H1 (cell line): ENCODE measurements around the gene XIRP1. TPM values are rescaled to one million over a fixed set of nuclear protein-coding genes. Genes with fewer than 3 reads are reported as not detected.

ENCODE experiments used
- CTCF ChIA-PET: fragments of 300-600 bp; sonication (Branson Sonifier 250); formaldehyde crosslinking; loops from one replicate; lab custom pipeline; 2021; ENCODE audit not compliant: partially characterized antibody; lab: Charles Lee
- POLR2A ChIA-PET: fragments of 300-600 bp; sonication (Branson Sonifier 250); formaldehyde crosslinking; loops from one replicate; lab custom pipeline; 2021; ENCODE audit warnings: inconsistent platforms; ENCODE audit not compliant: partially characterized antibody; lab: Charles Lee
- DNase-seq, 2 experiments: peaks; one replicate each; pipeline versions ENCODE4 v3.0.0 to v3.0.0-alpha.2; 2010 to 2022; ENCODE audit warnings: low spot score in 2 of 2, low read depth in 1 of 2, mixed read lengths in 1 of 2
- FAIRE-seq: peaks from 2 replicates; lab custom pipeline; 2011; peaks lifted over from hg19 to GRCh38; lab: Jason Lieb, UNC
- H2AFZ ChIP-seq: 2 replicates; pipeline ENCODE4 v1.8.1; 2012; ENCODE audit warnings: low read length, inconsistent platforms
- H2AK5ac ChIP-seq: 2 replicates; pipeline ENCODE4 v1.6.1; 2013; ENCODE audit warnings: low read depth, low read length
- H2BK120ac ChIP-seq: replicated peaks from 2 replicates; pipeline ENCODE3; 2013; ENCODE audit warnings: low read depth, low read length, inconsistent platforms
- H2BK12ac ChIP-seq: 2 replicates; pipeline ENCODE4 v1.6.1; 2013; ENCODE audit warnings: low read depth, low read length
- H2BK15ac ChIP-seq: 2 replicates; pipeline ENCODE4 v1.6.1; 2013; ENCODE audit warnings: low read length
- H2BK20ac ChIP-seq: 2 replicates; pipeline ENCODE4 v1.6.1; 2013; ENCODE audit warnings: low read length
- H2BK5ac ChIP-seq: 2 replicates; pipeline ENCODE4 v1.6.1; 2013; ENCODE audit warnings: low read depth, low read length
- H3K14ac ChIP-seq: 2 replicates; pipeline ENCODE4 v1.6.1; 2013; ENCODE audit warnings: inconsistent platforms; ENCODE audit not compliant: insufficient read length
- H3K18ac ChIP-seq: 2 replicates; pipeline ENCODE4 v1.6.1; 2013; ENCODE audit warnings: low read length; ENCODE audit errors: extremely low read depth
- H3K23ac ChIP-seq: 2 replicates; pipeline ENCODE4 v1.6.1; 2013; ENCODE audit warnings: inconsistent platforms; ENCODE audit not compliant: insufficient read length
- H3K23me2 ChIP-seq: 2 replicates; pipeline ENCODE4 v1.6.1; 2013; ENCODE audit warnings: low read depth, low read length
- H3K27ac ChIP-seq: 2 replicates; pipeline ENCODE4 v1.6.1; 2011; ENCODE audit warnings: low read depth, low read length, inconsistent platforms
- H3K27me3 ChIP-seq, 4 experiments: replicated peaks in 1 of 4; 1 replicate in 1 of 4; 2 replicates in 3 of 4; pipeline versions ENCODE4 v1.6.1 to v1.8.1; 2011 to 2013; ENCODE audit warnings: low read length in 3 of 4, mild to moderate bottlenecking in 3 of 4, inconsistent platforms in 2 of 4, mixed read lengths in 2 of 4, moderate library complexity in 1 of 4; ENCODE audit not compliant: control insufficient read depth in 3 of 4, insufficient read depth in 3 of 4; ENCODE audit errors: extremely low read depth in 1 of 4
- H3K36me3 ChIP-seq, 4 experiments: 2 replicates each; pipeline versions ENCODE4 v1.6.1 to v1.8.1; 2011 to 2013; ENCODE audit warnings: mild to moderate bottlenecking in 4 of 4, low read length in 3 of 4, moderate library complexity in 2 of 4, control low read depth in 1 of 4, inconsistent platforms in 1 of 4; ENCODE audit not compliant: insufficient read depth in 4 of 4, control insufficient read depth in 2 of 4
- H3K4ac ChIP-seq: replicated peaks from 2 replicates; pipeline ENCODE3; 2013; ENCODE audit warnings: low read length, low read depth, mixed read lengths, inconsistent platforms; ENCODE audit not compliant: insufficient read length
- H3K4me1 ChIP-seq, 4 experiments: replicated peaks in 1 of 4; 1 replicate in 1 of 4; 2 replicates in 3 of 4; pipeline versions ENCODE4 v1.6.1 to v1.8.1; 2011 to 2013; ENCODE audit warnings: low read length in 3 of 4, inconsistent platforms in 2 of 4, mixed read lengths in 1 of 4; ENCODE audit not compliant: insufficient read depth in 4 of 4, control insufficient read depth in 3 of 4
- H3K4me2 ChIP-seq, 2 experiments: 2 replicates each; pipeline versions ENCODE4 v1.6.1 to v1.8.1; 2011 to 2013; ENCODE audit warnings: low read depth in 2 of 2, low read length in 2 of 2, control low read depth in 1 of 2, inconsistent platforms in 1 of 2, mild to moderate bottlenecking in 1 of 2; ENCODE audit not compliant: insufficient read depth in 1 of 2
- H3K4me3 ChIP-seq, 4 experiments: fragments of 200-600, 300-600 bp in 1 of 4; sonication (generic), shearing (Covaris generic), sonication (Bioruptor Twin) in 1 of 4; 2 replicates each; pipeline versions ENCODE4 v1.5.1 to v1.8.1; 2011 to 2016; ENCODE audit warnings: low read length in 4 of 4, low read depth in 3 of 4, control low read depth in 2 of 4, inconsistent platforms in 2 of 4, mild to moderate bottlenecking in 2 of 4, mixed read lengths in 1 of 4, moderate library complexity in 1 of 4; ENCODE audit not compliant: insufficient read depth in 2 of 4; ENCODE audit errors: extremely low read depth in 1 of 4
- H3K56ac ChIP-seq: replicated peaks from 2 replicates; pipeline ENCODE3; 2013; ENCODE audit warnings: low read depth, mild to moderate bottlenecking, mixed read lengths, low read length, inconsistent platforms; ENCODE audit not compliant: insufficient read length
- H3K79me1 ChIP-seq: 2 replicates; pipeline ENCODE4 v1.6.1; 2013; ENCODE audit warnings: low read depth, low read length, control low read depth
- H3K79me2 ChIP-seq, 2 experiments: 2 replicates each; pipeline versions ENCODE4 v1.6.1 to v1.8.1; 2012 to 2013; ENCODE audit warnings: low read length in 2 of 2, mild to moderate bottlenecking in 2 of 2, inconsistent platforms in 1 of 2; ENCODE audit not compliant: insufficient read depth in 2 of 2, control insufficient read depth in 1 of 2
- H3K9ac ChIP-seq, 4 experiments: replicated peaks in 1 of 4; 1 replicate in 1 of 4; 2 replicates in 3 of 4; pipeline versions ENCODE4 v1.6.1 to v1.8.1; 2011 to 2013; ENCODE audit warnings: low read depth in 3 of 4, low read length in 3 of 4, control low read depth in 2 of 4, mild to moderate bottlenecking in 2 of 4, moderate library complexity in 2 of 4, inconsistent platforms in 1 of 4; ENCODE audit errors: extremely low read depth in 1 of 4
- H3K9me3 ChIP-seq, 2 experiments: 2 replicates each; pipeline versions ENCODE4 v1.6.1 to v1.8.1; 2012 to 2013; ENCODE audit warnings: mild to moderate bottlenecking in 2 of 2, moderate library complexity in 2 of 2, control low read depth in 1 of 2, inconsistent platforms in 1 of 2, low read depth in 1 of 2, low read length in 1 of 2, mixed read lengths in 1 of 2; ENCODE audit not compliant: insufficient read depth in 2 of 2
- H4K20me1 ChIP-seq, 2 experiments: replicated peaks in 1 of 2; 2 replicates each; pipeline versions ENCODE3 to v1.8.1; 2011 to 2013; ENCODE audit warnings: inconsistent platforms in 2 of 2, low read length in 2 of 2, mild to moderate bottlenecking in 1 of 2; ENCODE audit not compliant: insufficient read depth in 2 of 2, control insufficient read depth in 1 of 2
- H4K5ac ChIP-seq: 2 replicates; pipeline ENCODE4 v1.6.1; 2013; ENCODE audit warnings: low read length, low read depth, mixed read lengths, inconsistent platforms; ENCODE audit not compliant: insufficient read length
- H4K8ac ChIP-seq: 2 replicates; pipeline ENCODE4 v1.8.0; 2013; ENCODE audit warnings: mild to moderate bottlenecking, moderate library complexity, low read length, inconsistent platforms; ENCODE audit not compliant: insufficient read depth; ENCODE audit errors: extremely low read depth
- H4K91ac ChIP-seq: replicated peaks from 2 replicates; pipeline ENCODE3; 2013; ENCODE audit warnings: low read length, mixed read lengths, inconsistent platforms; ENCODE audit not compliant: insufficient read length
- CHD1 ChIP-seq: IDR thresholded peaks from 2 replicates; pipeline ENCODE4 v1.6.1; 2012; ENCODE audit warnings: low read depth, low read length, improper control_type of control experiment
- EZH2 ChIP-seq: fragments of 200-600 bp; sonication (generic); IDR thresholded peaks from 2 replicates; pipeline ENCODE4 v1.7.1; 2012; ENCODE audit warnings: low read depth, mild to moderate bottlenecking, moderate library complexity, low read length, inconsistent platforms; ENCODE audit not compliant: severe bottlenecking
- RBBP5 ChIP-seq: IDR thresholded peaks from 2 replicates; pipeline ENCODE4 v1.7.1; 2012; ENCODE audit warnings: low read depth, mild to moderate bottlenecking, inconsistent platforms, low read length, moderate library complexity, borderline replicate concordance
- TEAD4 ChIP-seq: IDR thresholded peaks from 2 replicates; pipeline ENCODE4 v1.6.1; 2012; ENCODE audit warnings: low read depth, low read length, inconsistent platforms, mixed read lengths
- WGBS, 2 experiments: shearing (Covaris generic) in 1 of 2; methylation state at CpG; one replicate each; pipeline versions ENCODE4 v1.1.6 to v1.1.7; 2013 to 2015; ENCODE audit warnings: low lambda C conversion rate in 2 of 2, mixed read lengths in 2 of 2, inconsistent platforms in 1 of 2, low coverage in 1 of 2, missing lambda C conversion rate in 1 of 2; ENCODE audit not compliant: insufficient replicate concordance in 2 of 2, insufficient coverage in 1 of 2, insufficient read length in 1 of 2; ENCODE audit errors: extremely low coverage in 1 of 2, missing lambda C conversion rate in 1 of 2; 5-methylcytosine and 5-hydroxymethylcytosine counted together
- polyA plus RNA-seq, 7 experiments: library from polyadenylated mRNA; depleted of rRNA in 3 of 7; stranded (reverse) in 5 of 7; unstranded in 2 of 7; fragments of >200 nt in 5 of 7; fragments of 200-250 nt in 2 of 7; gene quantifications; 1 replicate in 5 of 7; 2 replicates in 1 of 7; 4 replicates in 1 of 7; pipeline versions ENCODE4 v1.2.1 to v1.2.3, GENCODE V29; 2011 to 2013; ENCODE audit warnings: missing spikeins in 2 of 7, mixed read lengths in 2 of 7
- total RNA-seq: library from RNA; stranded (reverse); fragmentation: NEBNext Ultra II Directional; extraction: Animal tissue kit (Norgen Biotek cat#: 25700); gene quantifications from 2 replicates; pipeline ENCODE4 v1.2.1, GENCODE V29; 2021
- TF ChIP-seq, protein P1 (sequence below): IDR thresholded peaks from 2 replicates; pipeline ENCODE4 v1.6.1; 2012; ENCODE audit warnings: inconsistent platforms

The XIRP1 gene
- total and polyA plus RNA-seq, 2 of the 8 experiments (the other 6 are each of a cell fraction or from before 2014, with no cell fraction given), result not detected

DNA sequence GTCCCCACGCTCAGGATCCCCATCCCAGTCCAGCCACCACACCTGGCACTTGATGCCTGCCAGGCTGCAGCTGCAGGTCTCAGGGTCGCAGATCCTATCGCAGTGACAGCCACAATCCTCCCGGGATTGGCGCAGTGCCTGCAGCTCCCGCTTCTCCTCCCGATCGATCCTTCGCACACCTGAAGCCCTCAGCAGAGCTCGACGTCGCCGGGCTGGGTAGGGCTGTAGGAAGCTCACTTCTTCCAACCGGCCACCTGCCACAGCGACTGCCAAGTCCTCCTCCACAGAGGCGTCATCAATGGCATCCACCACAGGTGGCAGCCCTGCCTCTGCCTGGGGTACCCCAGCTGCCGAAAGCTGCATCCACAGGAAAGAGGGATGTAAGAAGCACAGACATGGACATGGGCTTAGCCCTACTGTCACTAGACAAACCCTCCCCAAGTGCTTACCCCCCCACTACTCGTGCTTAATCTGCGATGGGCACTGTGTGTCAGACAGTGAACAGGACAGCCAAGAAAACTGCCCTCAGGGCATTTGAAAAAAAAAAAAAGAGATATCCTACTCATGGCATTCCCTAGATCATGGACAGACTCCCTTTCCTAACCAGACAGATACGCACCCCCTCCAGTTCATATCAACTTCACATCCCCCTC, 48.2 kb downstream of the XIRP1 start:
- no peak overlapping the region for H3K14ac ChIP-seq
- H3K27ac ChIP-seq, result no peak overlapping the region
- H2BK5ac ChIP-seq, result no peak overlapping the region; the same call in 1 of the 2 replicates
- no peaks in the 10 kb centered on the region for H3K27me3 ChIP-seq
- H3K23ac ChIP-seq, result no peak overlapping the region
- H4K5ac ChIP-seq, result no peak overlapping the region
- peaks cover 9% of the 10 kb centered on the region; the same call in 1 of the 2 replicates for H3K79me1 ChIP-seq
- H3K36me3 ChIP-seq, result peaks cover 14 to 45% (median 21%) of the 10 kb centered on the region in 4 experiments; a peak in 6 of 8 replicates
- H3K9me3 ChIP-seq, result no peaks in the 10 kb centered on the region
- POLR2A ChIA-PET, result interaction anchor here (1.4 kb wide), 1 partner anchor 38 kb away, joined by 3 read pairs; no protein-coding TSS in a partner anchor
- H3K23me2 ChIP-seq, result no peaks in the 10 kb centered on the region; the same call in 1 of the 2 replicates
- no peak for DNase-seq
- H2BK12ac ChIP-seq, result no peak overlapping the region
- peaks cover under 1 to 27% of the 10 kb centered on the region in 2 experiments; a peak in 3 of 4 replicates for H3K79me2 ChIP-seq
- CTCF ChIA-PET, result interaction anchor here (0.8 to 3.1 kb wide), 7 partner anchors 9 to 148 kb away, joined by 3 to 11 read pairs (median 4); partner anchors contain the start of genes GORASP1 and TTC21A
- no peak overlapping the region for H3K4me3 ChIP-seq
- H3K4ac ChIP-seq, result no peak overlapping the region
- no peak overlapping the region for H3K4me2 ChIP-seq
- peaks cover 3 to 22% (median 15%) of the 10 kb centered on the region in 4 experiments for H3K4me1 ChIP-seq
- H2AFZ ChIP-seq, result no peak overlapping the region
- H2BK20ac ChIP-seq, result no peak overlapping the region
- H3K18ac ChIP-seq, result no peak overlapping the region
- no peak overlapping the region for H3K56ac ChIP-seq
- no peak overlapping the region for H3K9ac ChIP-seq
- no peak overlapping the region for H2BK15ac ChIP-seq
- peaks cover 0 to 25% of the 10 kb centered on the region in 2 experiments for H4K20me1 ChIP-seq
- H2AK5ac ChIP-seq, result no peak overlapping the region
- no peak for FAIRE-seq
- WGBS, 2 experiments, result 92% methylated on average over 20 of the region's 20 CpGs; no CpG with 5 or more reads in 1 of the 2 experiments
- H2BK120ac ChIP-seq, result no peak overlapping the region
- no peak overlapping the region for H4K8ac ChIP-seq
- no peak overlapping the region for H4K91ac ChIP-seq
- no peak for TF ChIP-seq TEAD4
- TF ChIP-seq EZH2, result no peak
- no peak for TF ChIP-seq CHD1
- TF ChIP-seq, protein P1, sequence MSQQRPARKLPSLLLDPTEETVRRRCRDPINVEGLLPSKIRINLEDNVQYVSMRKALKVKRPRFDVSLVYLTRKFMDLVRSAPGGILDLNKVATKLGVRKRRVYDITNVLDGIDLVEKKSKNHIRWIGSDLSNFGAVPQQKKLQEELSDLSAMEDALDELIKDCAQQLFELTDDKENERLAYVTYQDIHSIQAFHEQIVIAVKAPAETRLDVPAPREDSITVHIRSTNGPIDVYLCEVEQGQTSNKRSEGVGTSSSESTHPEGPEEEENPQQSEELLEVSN, result no peak
- no peak for TF ChIP-seq RBBP5
